K562 (cell line): Measurements from ENCODE around the gene STK11. TPM values are rescaled to one million over a fixed set of nuclear protein-coding genes. Genes with fewer than 3 reads are reported as not detected.

Source experiments
- BRCA1 ChIP-seq, 2 experiments: fragments of 450-650 bp in 1 of 2; sonication (generic) in 1 of 2; formaldehyde crosslinking in 1 of 2; IDR thresholded peaks; 2 replicates each; pipeline versions ENCODE4 v1.5.0 to v1.6.1; 2017 to 2020; ENCODE audit warnings: mild to moderate bottlenecking in 1 of 2, missing genetic modification reagents in 1 of 2
- BRF1 ChIP-seq: IDR thresholded peaks from 3 replicates; pipeline ENCODE4 v1.6.1; 2011; ENCODE audit warnings: borderline replicate concordance, mild to moderate bottlenecking; ENCODE audit not compliant: insufficient read length; ENCODE audit errors: extremely low read depth
- CHD2 ChIP-seq: IDR thresholded peaks from 2 replicates; pipeline ENCODE4 v1.6.1; 2011; ENCODE audit warnings: low read depth, low read length
- DMBX1 ChIP-seq: fragments of 250-450 bp; sonication (Bioruptor Pico); IDR thresholded peaks from 2 replicates; pipeline ENCODE4 v1.8.0; 2022; ENCODE audit warnings: inconsistent platforms, mild to moderate bottlenecking, moderate library complexity, borderline replicate concordance
- FOXJ3 ChIP-seq: sonication (generic); formaldehyde crosslinking; IDR thresholded peaks from 2 replicates; pipeline ENCODE4 v1.4.0; 2020; ENCODE audit warnings: mild to moderate bottlenecking, missing genetic modification reagents
- GTF2E2 ChIP-seq: fragments of 200-800 bp; sonication (Bioruptor generic); IDR thresholded peaks from 2 replicates; pipeline ENCODE4 v1.6.1; 2016; ENCODE audit warnings: missing genetic modification characterization, missing compliant biosample characterization
- SPI1 ChIP-seq: IDR thresholded peaks from 2 replicates; pipeline ENCODE4 v1.6.1; 2011; ENCODE audit warnings: low read depth, low read length, control low read depth, borderline replicate concordance
- TBP ChIP-seq: optimal IDR thresholded peaks from 2 replicates; pipeline ENCODE3; 2011; ENCODE audit warnings: low read depth, low read length, improper control_type of control experiment
- TOE1 ChIP-seq, 2 experiments: fragments of 450-650 bp in 1 of 2; sonication (generic) in 1 of 2; formaldehyde crosslinking in 1 of 2; IDR thresholded peaks; 2 replicates each; pipeline versions ENCODE4 v1.7.1 to v1.8.0; 2016 to 2022; ENCODE audit warnings: borderline replicate concordance in 2 of 2, mild to moderate bottlenecking in 2 of 2, antibody characterized with exemption in 1 of 2, inconsistent platforms in 1 of 2, low read depth in 1 of 2, missing genetic modification reagents in 1 of 2, moderate library complexity in 1 of 2
- ZNF212 ChIP-seq: fragments of 450-650 bp; formaldehyde crosslinking; IDR thresholded peaks from 2 replicates; pipeline ENCODE4 v1.4.0; 2020; ENCODE audit warnings: mild to moderate bottlenecking
- ZNF79 ChIP-seq: fragments of 250-450 bp; sonication (Bioruptor Pico); IDR thresholded peaks from 2 replicates; pipeline ENCODE4 v1.4.0; 2020; ENCODE audit warnings: low read depth, mild to moderate bottlenecking, moderate library complexity
- polyA plus RNA-seq, 8 experiments: library from polyadenylated mRNA; depleted of rRNA in 4 of 8; stranded (reverse) in 5 of 8; unstranded in 3 of 8; fragments of >200 nt; fragmentation: Nextera tagmentation in 2 of 8; fragmentation: Illumina TruSeq in 1 of 8; extraction: Ambion mirVana in 2 of 8; extraction: Trizol in 1 of 8; gene quantifications; 2 replicates each; pipeline versions ENCODE4 v1.2.1 to v1.2.3, GENCODE V29; 2011 to 2014; ENCODE audit warnings: inconsistent platforms in 1 of 8, missing spikeins in 1 of 8
- total RNA-seq, 7 experiments: library from RNA; depleted of rRNA in 6 of 7; stranded (reverse); fragments of >200 nt in 6 of 7; fragmentation: Illumina TruSeq in 2 of 7; extraction: Trizol in 2 of 7; gene quantifications; 2 replicates each; pipeline versions ENCODE4 v1.2.1 to v1.2.3, GENCODE V29; 2011 to 2021; ENCODE audit warnings: low replicate concordance in 1 of 7
- TF ChIP-seq, protein P1 (sequence below): sonication (generic); IDR thresholded peaks from 2 replicates; pipeline ENCODE4 v1.6.1; 2016
- TF ChIP-seq, protein P2 (sequence below), 2 experiments: fragments of 450-650 bp; IDR thresholded peaks; 2 replicates each; pipeline ENCODE4 v1.6.1; 2016; ENCODE audit warnings: mild to moderate bottlenecking in 2 of 2, borderline replicate concordance in 1 of 2, low read depth in 1 of 2, moderate library complexity in 1 of 2
- TF ChIP-seq, protein P3 (sequence below), 2 experiments: fragments of 450-650 bp in 1 of 2; IDR thresholded peaks; 2 replicates each; pipeline ENCODE4 v1.6.1; 2011 to 2017; ENCODE audit warnings: low read depth in 2 of 2, antibody characterized with exemption in 1 of 2, borderline replicate concordance in 1 of 2, low read length in 1 of 2, mild to moderate bottlenecking in 1 of 2, mixed read lengths in 1 of 2; ENCODE audit not compliant: control insufficient read depth in 1 of 2

The STK11 gene
- total and polyA plus RNA-seq, 9 of the 15 experiments (the other 6 are each of a cell fraction or from before 2014, with no cell fraction given), result 0.15 to 96.5 (median 31.7) TPM

DNA sequence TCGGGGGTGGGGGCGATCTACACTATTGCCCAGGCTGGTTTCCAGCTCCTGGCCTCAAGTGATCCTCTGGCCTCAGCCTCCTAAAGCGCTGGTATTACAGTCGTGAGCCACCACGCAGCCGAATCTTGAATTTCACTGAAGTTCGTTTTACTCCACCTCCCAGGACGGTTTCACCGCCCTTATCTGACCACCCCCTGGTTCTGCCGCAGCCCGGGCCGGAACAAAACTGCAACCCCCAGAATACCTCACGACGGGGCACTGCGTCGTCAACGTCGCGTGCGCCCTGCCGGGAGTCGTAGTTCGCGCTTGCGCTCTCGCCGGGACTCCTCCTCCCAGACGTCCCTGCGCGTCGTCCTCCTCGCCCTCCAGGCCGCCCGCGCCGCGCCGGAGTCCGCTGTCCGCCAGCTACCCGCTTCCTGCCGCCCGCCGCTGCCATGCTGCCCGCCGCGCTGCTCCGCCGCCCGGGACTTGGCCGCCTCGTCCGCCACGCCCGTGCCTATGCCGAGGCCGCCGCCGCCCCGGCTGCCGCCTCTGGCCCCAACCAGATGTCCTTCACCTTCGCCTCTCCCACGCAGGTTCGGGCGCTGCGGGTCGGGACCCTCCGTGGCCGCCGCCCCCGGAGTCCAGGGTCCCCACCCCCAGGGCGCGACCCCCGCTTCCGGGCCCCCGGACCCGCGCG lies 36.0 kb downstream of the STK11 start, which contains the start of gene ATP5F1D (continued):
- TF ChIP-seq BRCA1 (IDR thresholded peaks at IDR 0.05) (no peak), BRCA1 (CRISPR knock-in tag; IDR thresholded peaks at IDR 0.05) (no peak), BRF1 (no peak), SPI1 (no peak), TOE1 (IDR thresholded peaks at IDR 0.05; ENCODE audit: borderline replicate concordance) (no peak), TOE1 (CRISPR knock-in tag; IDR thresholded peaks at IDR 0.05; ENCODE audit: borderline replicate concordance, low read depth) (no peak), DMBX1 (CRISPR knock-in tag) (no peak; the same call in 1 of the 2 replicates), GTF2E2 (tag) (no peak), ZNF79 (no peak), TBP (peak; percentile 70), CHD2 (peak; percentile 70), ZNF212 (CRISPR knock-in tag) (no peak), FOXJ3 (CRISPR knock-in tag) (no peak)
- TF ChIP-seq, protein P1, sequence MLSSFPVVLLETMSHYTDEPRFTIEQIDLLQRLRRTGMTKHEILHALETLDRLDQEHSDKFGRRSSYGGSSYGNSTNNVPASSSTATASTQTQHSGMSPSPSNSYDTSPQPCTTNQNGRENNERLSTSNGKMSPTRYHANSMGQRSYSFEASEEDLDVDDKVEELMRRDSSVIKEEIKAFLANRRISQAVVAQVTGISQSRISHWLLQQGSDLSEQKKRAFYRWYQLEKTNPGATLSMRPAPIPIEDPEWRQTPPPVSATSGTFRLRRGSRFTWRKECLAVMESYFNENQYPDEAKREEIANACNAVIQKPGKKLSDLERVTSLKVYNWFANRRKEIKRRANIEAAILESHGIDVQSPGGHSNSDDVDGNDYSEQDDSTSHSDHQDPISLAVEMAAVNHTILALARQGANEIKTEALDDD, result no peak
- TF ChIP-seq, protein P2, sequence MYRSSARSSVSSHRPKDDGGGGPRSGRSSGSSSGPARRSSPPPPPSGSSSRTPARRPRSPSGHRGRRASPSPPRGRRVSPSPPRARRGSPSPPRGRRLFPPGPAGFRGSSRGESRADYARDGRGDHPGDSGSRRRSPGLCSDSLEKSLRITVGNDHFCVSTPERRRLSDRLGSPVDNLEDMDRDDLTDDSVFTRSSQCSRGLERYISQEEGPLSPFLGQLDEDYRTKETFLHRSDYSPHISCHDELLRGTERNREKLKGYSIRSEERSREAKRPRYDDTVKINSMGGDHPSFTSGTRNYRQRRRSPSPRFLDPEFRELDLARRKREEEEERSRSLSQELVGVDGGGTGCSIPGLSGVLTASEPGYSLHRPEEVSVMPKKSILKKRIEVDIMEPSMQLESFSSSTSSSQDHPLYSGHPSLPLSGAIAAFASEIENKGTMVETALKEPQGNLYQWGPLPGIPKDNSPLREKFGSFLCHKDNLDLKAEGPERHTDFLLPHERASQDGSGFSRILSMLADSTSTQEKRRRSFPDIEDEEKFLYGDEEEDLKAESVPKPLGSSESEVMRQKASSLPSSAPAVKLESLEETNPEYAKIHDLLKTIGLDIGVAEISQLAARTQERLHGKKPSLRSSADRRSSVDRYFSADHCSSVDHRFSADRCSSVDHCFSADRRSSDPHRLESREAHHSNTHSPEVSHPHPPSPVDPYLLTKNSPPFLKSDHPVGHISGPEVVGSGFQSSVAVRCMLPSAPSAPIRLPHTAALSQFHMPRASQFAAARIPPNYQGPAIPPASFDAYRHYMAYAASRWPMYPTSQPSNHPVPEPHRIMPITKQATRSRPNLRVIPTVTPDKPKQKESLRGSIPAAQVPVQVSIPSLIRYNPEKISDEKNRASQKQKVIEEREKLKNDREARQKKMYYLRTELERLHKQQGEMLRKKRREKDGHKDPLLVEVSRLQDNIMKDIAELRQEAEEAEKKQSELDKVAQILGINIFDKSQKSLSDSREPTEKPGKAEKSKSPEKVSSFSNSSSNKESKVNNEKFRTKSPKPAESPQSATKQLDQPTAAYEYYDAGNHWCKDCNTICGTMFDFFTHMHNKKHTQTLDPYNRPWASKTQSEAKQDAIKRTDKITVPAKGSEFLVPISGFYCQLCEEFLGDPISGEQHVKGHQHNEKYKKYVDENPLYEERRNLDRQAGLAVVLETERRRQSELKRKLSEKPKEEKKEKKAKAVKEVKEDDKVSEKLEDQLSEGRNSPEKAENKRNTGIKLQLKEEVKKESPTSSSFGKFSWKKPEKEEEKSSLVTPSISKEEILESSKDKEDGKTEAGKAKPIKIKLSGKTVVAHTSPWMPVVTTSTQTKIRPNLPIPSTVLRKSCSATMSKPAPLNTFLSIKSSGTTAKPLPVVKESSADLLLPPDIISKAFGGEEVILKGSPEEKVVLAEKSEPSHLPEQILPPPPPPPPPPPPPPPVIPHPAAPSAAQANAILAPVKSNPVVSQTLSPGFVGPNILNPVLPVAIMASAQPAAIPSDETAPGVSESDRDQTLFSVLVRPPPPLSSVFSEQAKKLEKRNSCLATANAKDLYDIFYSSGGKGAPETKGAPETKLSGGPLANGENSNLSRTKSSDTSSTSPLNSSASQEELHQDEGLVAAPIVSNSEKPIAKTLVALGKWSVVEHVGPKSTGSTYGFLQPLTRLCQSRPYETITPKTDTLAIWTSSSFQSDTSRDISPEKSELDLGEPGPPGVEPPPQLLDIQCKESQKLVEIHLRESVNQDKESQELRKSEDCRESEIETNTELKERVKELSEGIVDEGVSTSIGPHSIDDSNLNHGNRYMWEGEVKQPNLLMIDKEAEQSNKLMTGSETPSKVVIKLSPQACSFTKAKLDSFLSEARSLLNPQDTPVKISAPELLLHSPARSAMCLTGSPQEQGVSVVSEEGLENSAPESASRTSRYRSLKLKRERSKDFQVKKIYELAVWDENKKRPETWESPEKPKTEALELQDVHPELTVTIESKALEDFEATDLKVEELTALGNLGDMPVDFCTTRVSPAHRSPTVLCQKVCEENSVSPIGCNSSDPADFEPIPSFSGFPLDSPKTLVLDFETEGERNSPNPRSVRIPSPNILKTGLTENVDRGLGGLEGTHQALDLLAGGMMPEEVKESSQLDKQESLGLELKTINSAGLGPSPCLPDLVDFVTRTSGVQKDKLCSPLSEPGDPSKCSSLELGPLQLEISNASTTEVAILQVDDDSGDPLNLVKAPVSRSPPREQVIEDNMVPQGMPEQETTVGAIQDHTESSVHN (IDR thresholded peaks at IDR 0.05; ENCODE audit: borderline replicate concordance in 1 of 2, low read depth in 1 of 2), result no peak
- TF ChIP-seq, protein P3, sequence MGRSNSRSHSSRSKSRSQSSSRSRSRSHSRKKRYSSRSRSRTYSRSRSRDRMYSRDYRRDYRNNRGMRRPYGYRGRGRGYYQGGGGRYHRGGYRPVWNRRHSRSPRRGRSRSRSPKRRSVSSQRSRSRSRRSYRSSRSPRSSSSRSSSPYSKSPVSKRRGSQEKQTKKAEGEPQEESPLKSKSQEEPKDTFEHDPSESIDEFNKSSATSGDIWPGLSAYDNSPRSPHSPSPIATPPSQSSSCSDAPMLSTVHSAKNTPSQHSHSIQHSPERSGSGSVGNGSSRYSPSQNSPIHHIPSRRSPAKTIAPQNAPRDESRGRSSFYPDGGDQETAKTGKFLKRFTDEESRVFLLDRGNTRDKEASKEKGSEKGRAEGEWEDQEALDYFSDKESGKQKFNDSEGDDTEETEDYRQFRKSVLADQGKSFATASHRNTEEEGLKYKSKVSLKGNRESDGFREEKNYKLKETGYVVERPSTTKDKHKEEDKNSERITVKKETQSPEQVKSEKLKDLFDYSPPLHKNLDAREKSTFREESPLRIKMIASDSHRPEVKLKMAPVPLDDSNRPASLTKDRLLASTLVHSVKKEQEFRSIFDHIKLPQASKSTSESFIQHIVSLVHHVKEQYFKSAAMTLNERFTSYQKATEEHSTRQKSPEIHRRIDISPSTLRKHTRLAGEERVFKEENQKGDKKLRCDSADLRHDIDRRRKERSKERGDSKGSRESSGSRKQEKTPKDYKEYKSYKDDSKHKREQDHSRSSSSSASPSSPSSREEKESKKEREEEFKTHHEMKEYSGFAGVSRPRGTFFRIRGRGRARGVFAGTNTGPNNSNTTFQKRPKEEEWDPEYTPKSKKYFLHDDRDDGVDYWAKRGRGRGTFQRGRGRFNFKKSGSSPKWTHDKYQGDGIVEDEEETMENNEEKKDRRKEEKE (IDR thresholded peaks at IDR 0.05; ENCODE audit: borderline replicate concordance in 1 of 2, control insufficient read depth in 1 of 2, low read depth in 2 of 2, low read length in 1 of 2), result no peak
